SK-N-MC (cell line): Measurements from ENCODE around the gene PKNOX2.

Experiments used
- DNase-seq: peaks from one replicate; pipeline ENCODE4 v3.0.0-alpha.2; 2011; ENCODE audit warnings: low read depth, low spot score
- H3K27ac ChIP-seq: fragments of 200-600 bp; sonication (generic); 2 replicates; pipeline ENCODE4 v1.5.1; 2016; ENCODE audit warnings: mixed run types
- H3K36me3 ChIP-seq: fragments of 200-600 bp; sonication (generic); 2 replicates; pipeline ENCODE4 v1.6.1; 2017; ENCODE audit warnings: antibody characterized with exemption, low read length, mixed read lengths; ENCODE audit not compliant: insufficient read depth
- H3K4me3 ChIP-seq: fragments of 200-600 bp; sonication (generic); 2 replicates; pipeline ENCODE4 v1.5.1; 2016
- H3K9ac ChIP-seq: fragments of 200-600 bp; sonication (generic); 2 replicates; pipeline ENCODE4 v1.8.0; 2017; ENCODE audit warnings: mixed run types, mixed read lengths; ENCODE audit not compliant: insufficient read length
- H3K9me3 ChIP-seq: fragments of 200-600 bp; sonication (generic); 2 replicates; pipeline ENCODE4 v1.6.1; 2017; ENCODE audit warnings: low read depth, mild to moderate bottlenecking, antibody characterized with exemption, low read length, moderate library complexity, mixed read lengths
- EZH2 ChIP-seq: fragments of 200-600 bp; sonication (generic); IDR thresholded peaks from one replicate; pipeline ENCODE4 v1.6.1; 2017; ENCODE audit warnings: antibody characterized with exemption
- FOXP2 ChIP-seq: optimal IDR thresholded peaks from 2 replicates; pipeline ENCODE3; 2011; ENCODE audit warnings: mild to moderate bottlenecking, moderate library complexity; ENCODE audit not compliant: insufficient read depth; ENCODE audit errors: extremely low read length, control extremely low read depth
- POLR2AphosphoS5 ChIP-seq: IDR thresholded peaks from 2 replicates; pipeline ENCODE4 v1.6.1; 2012; ENCODE audit warnings: mild to moderate bottlenecking, low read depth, low read length, borderline replicate concordance

The PKNOX2 gene

DNA sequence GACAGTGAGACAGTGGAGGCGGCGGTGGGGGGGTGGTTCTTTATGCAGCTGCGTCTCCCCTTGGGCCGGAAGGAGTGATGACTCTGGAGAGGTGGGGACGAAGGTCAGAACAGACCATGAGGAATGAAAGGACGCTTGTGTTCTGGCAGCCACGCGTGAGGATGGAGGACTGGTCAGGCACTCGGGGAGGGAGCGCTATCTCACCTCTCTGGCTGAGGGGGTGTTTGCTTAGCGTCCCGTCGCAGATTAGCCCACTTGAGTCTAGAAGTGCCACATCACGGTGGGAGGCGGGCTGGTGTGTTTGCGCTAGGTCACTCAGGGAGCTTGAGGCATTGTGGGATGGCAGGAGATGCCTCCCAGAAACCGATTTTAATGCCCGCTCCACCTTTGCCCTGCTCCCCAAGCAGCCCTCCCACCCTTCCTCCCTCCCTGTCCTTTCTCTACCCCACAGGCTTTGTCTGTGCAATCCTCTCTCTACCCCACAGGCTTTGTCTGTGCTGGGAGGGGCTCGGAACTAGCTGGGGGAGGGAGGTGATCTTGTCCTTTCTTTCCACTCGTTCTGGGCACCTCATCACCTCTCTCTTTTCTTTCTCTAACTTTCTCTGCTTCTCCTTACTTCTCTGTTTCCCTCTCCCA, 97.8 kb downstream of the PKNOX2 start:
- Histone ChIP-seq H3K36me3 (no peaks in the 10 kb centered on the region), H3K27ac (no peak overlapping the region), H3K9me3 (no peaks in the 10 kb centered on the region), H3K4me3 (no peak overlapping the region), H3K9ac (no peak overlapping the region)
- DNase-seq, result no peak
- no peak for TF ChIP-seq POLR2AphosphoS5
- TF ChIP-seq EZH2, result no peak
- no peak for TF ChIP-seq FOXP2

DNA sequence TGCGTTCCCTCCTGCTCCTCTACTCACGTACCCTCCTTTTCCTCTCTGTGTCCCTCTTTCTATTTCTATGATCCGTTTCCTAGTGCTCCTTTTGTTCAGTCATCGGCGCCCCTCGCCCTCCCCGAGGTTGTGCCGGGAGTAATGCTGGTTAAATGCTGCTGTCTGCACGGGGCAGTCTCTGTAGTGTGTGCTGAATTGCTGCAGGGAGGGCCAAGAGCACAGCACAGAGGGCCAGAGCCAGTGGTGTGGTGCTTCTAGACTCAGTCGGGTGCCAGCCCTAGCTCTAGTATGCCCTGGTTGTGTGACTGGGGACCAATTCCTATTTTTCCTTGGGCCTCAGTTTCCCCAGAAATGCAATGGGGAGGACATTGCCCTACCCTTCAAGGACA, 98.3 kb downstream of the PKNOX2 start:
- no peak for TF ChIP-seq EZH2
- TF ChIP-seq FOXP2, result no peak
- no peak for TF ChIP-seq POLR2AphosphoS5
- no peak overlapping the region for H3K4me3 ChIP-seq
- no peak for DNase-seq
- H3K36me3 ChIP-seq, result no peaks in the 10 kb centered on the region
- H3K27ac ChIP-seq, result no peak overlapping the region
- no peaks in the 10 kb centered on the region for H3K9me3 ChIP-seq
- no peak overlapping the region for H3K9ac ChIP-seq

DNA sequence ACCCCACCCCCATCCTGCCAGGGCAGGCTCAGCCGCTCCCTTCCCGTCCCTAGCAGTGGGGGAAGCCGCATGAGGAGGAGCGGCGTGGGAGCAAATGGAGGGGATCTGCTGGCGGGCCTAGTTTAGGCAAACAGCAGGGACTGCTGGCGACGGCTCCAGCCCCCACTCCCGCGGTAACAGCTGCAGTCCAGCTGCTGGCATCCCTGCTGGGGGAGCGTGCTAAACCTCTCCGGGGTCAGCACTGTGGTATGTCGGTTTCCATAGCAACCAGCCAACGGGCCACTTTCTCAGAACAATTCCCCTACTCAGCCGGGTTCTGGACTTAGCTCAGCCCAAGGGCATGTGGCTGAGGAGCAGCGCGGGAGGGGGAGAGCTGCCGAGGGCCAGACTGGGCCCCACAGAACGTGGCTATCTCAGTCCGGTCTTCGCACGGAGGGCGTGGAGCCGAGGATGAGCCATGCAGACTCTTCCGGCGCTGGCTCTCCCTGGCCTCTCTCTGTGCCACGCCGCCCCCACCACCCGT, 98.8 kb downstream of the PKNOX2 start:
- TF ChIP-seq EZH2, result no peak
- TF ChIP-seq FOXP2, result no peak
- no peak for TF ChIP-seq POLR2AphosphoS5
- no peaks in the 10 kb centered on the region for H3K36me3 ChIP-seq
- H3K4me3 ChIP-seq, result no peak overlapping the region
- H3K27ac ChIP-seq, result no peak overlapping the region
- H3K9ac ChIP-seq, result no peak overlapping the region
- H3K9me3 ChIP-seq, result no peaks in the 10 kb centered on the region
- DNase-seq, result no peak

DNA sequence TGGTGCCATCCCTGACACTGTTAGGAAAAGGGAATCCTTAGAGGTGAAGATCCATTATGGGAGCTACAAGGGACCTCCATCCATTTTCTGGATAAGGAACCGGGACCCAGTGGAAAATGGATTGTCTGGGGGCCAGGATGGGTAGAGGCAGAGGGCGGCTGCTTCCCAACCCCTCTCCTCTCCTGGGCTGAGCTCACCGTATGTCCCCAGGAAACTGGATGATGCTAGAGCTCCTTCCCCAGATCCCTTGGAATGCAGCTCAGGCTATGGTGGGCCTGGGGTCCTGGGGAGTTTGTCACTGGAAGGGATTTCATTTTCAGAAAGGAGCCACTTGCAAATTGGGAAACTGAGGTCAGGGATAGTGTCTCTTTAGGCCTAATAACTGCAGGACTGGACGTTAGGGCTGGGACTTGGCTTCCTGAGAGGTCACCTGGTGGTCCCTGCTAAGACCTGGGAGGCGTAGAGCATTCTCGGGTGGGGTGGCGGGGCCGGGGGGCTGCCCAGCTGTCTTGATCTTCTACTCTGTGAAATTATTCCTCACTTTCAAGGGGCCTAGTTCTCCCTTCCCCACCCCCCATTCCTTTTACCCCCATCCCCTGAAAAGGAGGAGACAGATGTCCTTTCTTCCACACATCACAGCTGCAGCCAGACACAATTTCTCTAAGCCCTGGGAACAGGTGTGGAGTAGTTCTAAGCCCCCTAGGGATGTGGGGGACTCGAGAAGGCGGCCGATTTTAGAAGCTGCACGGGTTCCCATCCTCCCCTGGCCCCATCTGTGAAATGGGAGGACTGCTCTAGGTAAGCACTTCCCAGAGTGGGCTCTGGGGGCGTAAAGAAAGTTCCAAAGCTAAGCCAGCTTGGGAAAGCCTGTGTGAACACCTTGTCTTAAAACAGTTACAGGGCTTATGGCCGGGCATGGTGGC, 99.8 kb downstream of the PKNOX2 start:
- no peak overlapping the region for H3K27ac ChIP-seq

DNA sequence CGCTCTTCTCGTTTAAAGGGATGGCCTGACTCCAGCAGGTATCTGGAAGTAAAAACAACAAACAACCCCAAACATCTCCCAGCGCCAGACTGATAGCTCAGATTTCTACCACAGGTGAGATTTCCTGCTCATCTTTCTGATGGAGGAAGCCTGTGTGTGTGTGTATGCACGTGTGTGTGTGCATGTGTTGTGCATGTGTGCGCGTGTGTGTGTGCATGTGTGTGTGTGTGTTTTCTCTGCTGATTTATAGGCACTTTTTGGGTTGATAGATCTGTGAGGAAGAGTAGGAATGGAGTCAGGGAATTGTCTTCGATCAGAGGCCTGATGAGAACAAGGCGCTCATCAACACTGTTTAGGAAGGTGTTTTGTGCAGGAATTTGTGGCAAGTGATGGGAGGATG, 103.0 kb downstream of the PKNOX2 start:
- H3K9me3 ChIP-seq, result no peaks in the 10 kb centered on the region
- no peaks in the 10 kb centered on the region for H3K36me3 ChIP-seq
- no peak overlapping the region for H3K4me3 ChIP-seq
- DNase-seq, result no peak
- TF ChIP-seq EZH2 (no peak), FOXP2 (no peak), POLR2AphosphoS5 (no peak)
- no peak overlapping the region for H3K27ac ChIP-seq
- no peak overlapping the region for H3K9ac ChIP-seq

More for the DNA sequence above, 99.8 kb downstream of the PKNOX2 start:
- Histone ChIP-seq H3K9me3 (no peaks in the 10 kb centered on the region), H3K9ac (no peak overlapping the region), H3K36me3 (no peaks in the 10 kb centered on the region), H3K4me3 (no peak overlapping the region)
- no peak for DNase-seq
- TF ChIP-seq FOXP2 (no peak), POLR2AphosphoS5 (no peak), EZH2 (no peak)

DNA sequence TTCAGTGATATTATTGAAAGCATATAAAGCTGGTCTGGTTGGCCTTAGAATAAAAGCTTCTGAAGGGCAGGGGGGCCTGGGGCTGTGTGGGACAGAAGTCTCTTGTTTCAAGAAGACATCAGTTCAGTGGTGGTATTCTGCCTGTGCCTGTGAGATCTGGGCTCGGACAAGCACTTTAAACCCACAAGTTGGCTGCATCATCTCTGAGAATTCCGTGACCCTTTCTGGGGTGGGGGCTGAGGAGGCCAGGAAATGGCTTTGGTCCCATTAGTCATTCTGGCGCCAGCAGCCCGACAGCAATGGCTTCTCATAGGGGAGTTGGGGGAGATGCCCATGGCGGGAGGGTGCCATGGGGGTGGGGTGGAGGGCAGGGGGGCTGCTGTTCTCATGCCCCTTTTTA, 104.1 kb downstream of the PKNOX2 start:
- no peak overlapping the region for H3K27ac ChIP-seq
- no peaks in the 10 kb centered on the region for H3K36me3 ChIP-seq
- H3K4me3 ChIP-seq, result no peak overlapping the region
- no peak overlapping the region for H3K9ac ChIP-seq
- no peaks in the 10 kb centered on the region for H3K9me3 ChIP-seq
- TF ChIP-seq FOXP2, result no peak
- no peak for TF ChIP-seq EZH2
- no peak for TF ChIP-seq POLR2AphosphoS5
- no peak for DNase-seq

DNA sequence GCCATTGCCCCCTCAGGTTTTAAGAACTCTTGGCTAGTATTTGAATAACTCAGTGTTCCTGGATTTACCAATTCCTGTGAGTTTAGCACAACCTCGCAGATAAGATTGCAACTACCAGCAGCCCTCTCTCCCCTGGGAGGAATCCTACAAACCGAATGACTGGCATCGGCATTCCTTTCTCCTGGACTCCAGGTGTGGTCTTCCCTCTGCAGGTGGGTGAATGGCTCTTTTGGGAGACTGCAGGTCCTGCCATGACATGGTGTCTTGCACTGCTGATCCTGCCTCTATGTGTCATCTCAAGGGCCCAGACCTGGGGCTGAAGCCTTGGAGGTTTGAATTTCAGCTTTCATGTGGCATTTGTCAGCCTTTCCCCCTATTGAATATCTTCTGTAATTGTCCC, 105.6 kb downstream of the PKNOX2 start:
- TF ChIP-seq FOXP2, result no peak
- no peak for TF ChIP-seq EZH2
- no peak for TF ChIP-seq POLR2AphosphoS5
- Histone ChIP-seq H3K9me3 (no peaks in the 10 kb centered on the region), H3K4me3 (no peak overlapping the region), H3K27ac (no peak overlapping the region), H3K36me3 (no peaks in the 10 kb centered on the region), H3K9ac (no peak overlapping the region)
- DNase-seq, result no peak

DNA sequence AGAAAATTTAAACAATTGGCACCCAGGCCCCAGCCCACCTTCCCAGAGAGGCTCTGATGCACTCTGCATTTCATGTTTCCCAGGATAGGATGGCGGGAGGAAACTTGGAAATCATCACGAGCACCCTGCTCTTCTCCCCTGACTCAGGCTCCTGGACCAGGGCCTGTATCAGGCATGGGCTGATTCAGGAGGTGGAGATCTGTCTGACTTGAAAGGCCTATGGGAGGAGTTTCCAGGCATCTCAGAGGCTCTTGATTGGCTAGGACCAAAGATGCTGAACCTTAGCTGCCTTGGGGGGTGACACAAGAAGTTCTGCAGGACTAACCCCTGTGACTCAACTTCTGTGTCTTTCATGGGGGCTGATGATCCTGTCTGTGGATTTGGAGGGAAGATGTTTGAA, 106.2 kb downstream of the PKNOX2 start:
- no peak overlapping the region for H3K4me3 ChIP-seq
- no peak for TF ChIP-seq EZH2
- no peak overlapping the region for H3K9ac ChIP-seq
- no peak overlapping the region for H3K27ac ChIP-seq
- H3K9me3 ChIP-seq, result no peaks in the 10 kb centered on the region
- no peaks in the 10 kb centered on the region for H3K36me3 ChIP-seq
- DNase-seq, result no peak

DNA sequence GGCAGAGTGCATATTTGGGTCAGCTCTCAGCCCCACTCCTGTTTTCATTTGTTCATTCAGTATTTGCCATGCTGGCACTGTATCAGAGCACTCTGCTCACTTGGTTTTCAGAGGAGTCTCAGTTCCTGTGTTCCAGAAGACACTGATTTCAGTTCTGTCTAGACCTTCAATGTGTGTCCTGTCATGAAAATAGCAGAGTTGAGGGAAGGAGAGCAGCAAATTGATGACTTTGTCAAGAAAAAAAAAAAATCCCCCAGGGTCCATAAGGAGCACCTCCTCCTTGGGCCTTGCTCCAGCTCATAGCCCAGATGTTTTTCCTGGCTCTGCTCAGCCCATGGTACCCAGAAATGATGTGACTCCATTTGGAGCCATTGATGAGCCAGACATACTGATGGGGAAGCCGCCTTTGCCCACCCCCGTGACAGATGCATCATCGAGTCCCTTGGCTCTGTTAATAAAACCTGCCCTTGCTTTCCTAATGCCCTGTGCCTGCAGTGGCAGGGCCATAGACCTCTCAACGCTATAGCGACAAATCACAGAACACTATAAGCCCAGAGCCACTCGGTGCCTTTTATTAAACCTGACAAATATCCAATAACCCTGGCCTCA, 107.0 kb downstream of the PKNOX2 start:
- Histone ChIP-seq H3K4me3 (no peak overlapping the region), H3K9ac (no peak overlapping the region), H3K36me3 (no peaks in the 10 kb centered on the region), H3K27ac (no peak overlapping the region), H3K9me3 (no peaks in the 10 kb centered on the region)
- DNase-seq, result no peak
- no peak for TF ChIP-seq FOXP2
- TF ChIP-seq POLR2AphosphoS5, result no peak
- TF ChIP-seq EZH2, result no peak
